BJ (cell line): ENCODE measurements around the gene SLC25A26. TPM values are rescaled to one million over a fixed set of nuclear protein-coding genes. Genes with fewer than 3 reads are reported as not detected.
A peak's percentile ranks its signal among the peaks of the same experiment; 100 is the strongest.

Experiments used
- CTCF ChIA-PET: fragments of 350-600 bp; formaldehyde crosslinking; extraction: SDS; loops from one replicate; lab custom pipeline; 2021; ENCODE audit warnings: antibody characterized with exemption, inconsistent platforms; lab: Yijun Ruan, JAX
- POLR2A ChIA-PET: fragments of 300-600 bp; sonication (Branson Sonifier 250); formaldehyde crosslinking; extraction: SDS; loops from one replicate; lab custom pipeline; 2021; ENCODE audit warnings: antibody characterized with exemption; lab: Charles Lee
- DNase-seq: peaks from one replicate; pipeline ENCODE4 v3.0.0-alpha.2; 2011; ENCODE audit warnings: low read depth
- H3K27me3 ChIP-seq: 2 replicates; pipeline ENCODE4 v1.6.0; 2011; ENCODE audit warnings: low read length; ENCODE audit not compliant: control insufficient read depth, insufficient read depth
- H3K36me3 ChIP-seq: 2 replicates; pipeline ENCODE4 v1.5.1; 2011; ENCODE audit warnings: low read length; ENCODE audit not compliant: control insufficient read depth, insufficient read depth
- H3K4me3 ChIP-seq: 2 replicates; pipeline ENCODE4 v1.5.1; 2011; ENCODE audit warnings: low read depth, mild to moderate bottlenecking, control low read depth, low read length
- polyA plus RNA-seq: library from polyadenylated mRNA; depleted of rRNA; stranded (reverse); fragments of >200 nt; gene quantifications from 2 replicates; pipeline ENCODE4 v1.2.3, GENCODE V29; 2011
- TF ChIP-seq, protein P1 (sequence below): IDR thresholded peaks from 2 replicates; pipeline ENCODE4 v1.5.1; 2011; ENCODE audit warnings: low read depth, mild to moderate bottlenecking, control low read depth, inconsistent platforms, low read length, moderate library complexity; ENCODE audit not compliant: insufficient read depth

Gene SLC25A26
- polyA plus RNA-seq, 1 experiment = 29.5 TPM

DNA sequence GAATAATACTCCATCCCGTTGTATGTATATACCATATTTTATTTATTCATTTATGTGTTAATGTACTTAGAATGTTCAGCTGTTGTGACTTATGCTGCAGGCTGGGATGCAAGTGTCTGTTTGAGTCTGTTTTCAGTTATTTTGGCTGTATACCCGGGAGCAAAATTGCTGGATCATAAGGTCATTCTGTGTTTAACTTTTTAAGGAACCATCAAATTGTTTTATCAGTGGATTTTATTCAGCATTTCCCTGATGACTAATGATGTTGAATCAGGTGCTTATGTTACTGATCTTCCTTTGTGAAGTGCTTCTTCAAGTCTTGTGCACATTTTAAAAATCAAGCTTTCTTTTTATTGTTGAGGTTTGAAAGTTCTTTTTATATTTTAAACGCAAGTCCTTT, 118.1 kb downstream of the SLC25A26 start:
- Histone ChIP-seq H3K4me3 (no peak overlapping the region), H3K36me3 (no peaks in the 10 kb centered on the region), H3K27me3 (no peaks in the 10 kb centered on the region)
- ChIA-PET CTCF (no interaction called here), POLR2A (no interaction called here)
- DNase-seq = peak; percentile 75
- TF ChIP-seq, protein P1, sequence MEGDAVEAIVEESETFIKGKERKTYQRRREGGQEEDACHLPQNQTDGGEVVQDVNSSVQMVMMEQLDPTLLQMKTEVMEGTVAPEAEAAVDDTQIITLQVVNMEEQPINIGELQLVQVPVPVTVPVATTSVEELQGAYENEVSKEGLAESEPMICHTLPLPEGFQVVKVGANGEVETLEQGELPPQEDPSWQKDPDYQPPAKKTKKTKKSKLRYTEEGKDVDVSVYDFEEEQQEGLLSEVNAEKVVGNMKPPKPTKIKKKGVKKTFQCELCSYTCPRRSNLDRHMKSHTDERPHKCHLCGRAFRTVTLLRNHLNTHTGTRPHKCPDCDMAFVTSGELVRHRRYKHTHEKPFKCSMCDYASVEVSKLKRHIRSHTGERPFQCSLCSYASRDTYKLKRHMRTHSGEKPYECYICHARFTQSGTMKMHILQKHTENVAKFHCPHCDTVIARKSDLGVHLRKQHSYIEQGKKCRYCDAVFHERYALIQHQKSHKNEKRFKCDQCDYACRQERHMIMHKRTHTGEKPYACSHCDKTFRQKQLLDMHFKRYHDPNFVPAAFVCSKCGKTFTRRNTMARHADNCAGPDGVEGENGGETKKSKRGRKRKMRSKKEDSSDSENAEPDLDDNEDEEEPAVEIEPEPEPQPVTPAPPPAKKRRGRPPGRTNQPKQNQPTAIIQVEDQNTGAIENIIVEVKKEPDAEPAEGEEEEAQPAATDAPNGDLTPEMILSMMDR = no peak

DNA sequence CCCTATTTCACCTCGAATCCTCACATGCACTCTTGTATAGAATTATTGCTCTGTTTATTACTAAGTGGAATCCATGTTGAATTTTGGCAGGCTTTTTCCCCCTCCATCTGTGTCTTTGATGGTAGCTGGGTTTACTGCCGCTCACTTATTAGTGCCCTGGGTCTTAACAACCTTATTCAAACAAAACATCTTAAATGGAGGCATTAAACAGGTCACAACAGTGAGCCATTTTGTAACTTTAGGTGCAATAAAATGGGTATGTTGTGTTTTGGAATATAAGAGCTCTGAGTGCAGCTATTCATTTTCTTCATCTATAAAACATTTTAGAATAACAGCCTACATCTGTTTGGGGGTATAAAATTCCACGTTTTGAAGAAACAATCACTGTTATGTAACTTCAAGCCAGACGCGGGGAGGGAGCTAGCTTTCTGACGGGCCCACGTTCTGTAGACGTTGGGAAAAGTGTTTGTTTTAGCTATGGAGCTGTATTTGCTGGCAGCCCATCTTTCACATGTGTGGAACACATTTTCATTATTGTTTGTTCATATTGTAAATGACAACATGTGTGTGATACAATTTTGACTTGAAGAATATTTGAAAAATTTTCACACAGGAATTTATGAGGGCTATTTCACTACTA, 122.0 kb downstream of the SLC25A26 start:
- POLR2A ChIA-PET = interaction anchor here (0.7 kb wide), 1 partner anchor 19 kb away, joined by 3 read pairs; no protein-coding TSS in a partner anchor
- CTCF ChIA-PET = interaction anchor here (1.6 kb wide), 1 partner anchor 64 kb away, joined by 5 read pairs; no protein-coding TSS in a partner anchor
- H3K4me3 ChIP-seq = no peak overlapping the region
- DNase-seq = peak; percentile 59
- H3K27me3 ChIP-seq = no peaks in the 10 kb centered on the region
- no peaks in the 10 kb centered on the region for H3K36me3 ChIP-seq
- TF ChIP-seq, protein P1 = no peak

DNA sequence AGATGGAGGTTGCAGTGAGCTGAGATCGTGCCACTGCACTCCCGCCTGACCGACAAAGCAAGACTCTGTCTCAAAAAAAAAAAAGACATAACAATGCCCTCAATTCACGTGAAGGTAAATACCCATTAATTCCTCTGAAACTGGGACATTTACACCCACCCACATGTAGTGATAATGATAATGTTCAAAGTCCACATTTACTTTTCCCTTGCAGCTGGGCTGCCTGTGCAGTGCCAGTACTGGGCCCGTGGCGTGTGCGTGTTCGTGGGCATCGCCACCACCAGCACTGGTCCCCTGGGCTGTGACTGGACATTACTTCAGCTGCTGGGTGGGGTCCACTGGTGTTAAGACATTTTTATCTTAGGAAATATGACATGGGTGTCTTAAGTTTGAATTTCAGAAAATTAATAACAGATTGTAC, 123.6 kb downstream of the SLC25A26 start:
- CTCF ChIA-PET = interaction anchor here (1.1 to 1.6 kb wide), 2 partner anchors 9 to 63 kb away, joined by 3 to 5 read pairs; no protein-coding TSS in a partner anchor
- DNase-seq = no peak

DNA sequence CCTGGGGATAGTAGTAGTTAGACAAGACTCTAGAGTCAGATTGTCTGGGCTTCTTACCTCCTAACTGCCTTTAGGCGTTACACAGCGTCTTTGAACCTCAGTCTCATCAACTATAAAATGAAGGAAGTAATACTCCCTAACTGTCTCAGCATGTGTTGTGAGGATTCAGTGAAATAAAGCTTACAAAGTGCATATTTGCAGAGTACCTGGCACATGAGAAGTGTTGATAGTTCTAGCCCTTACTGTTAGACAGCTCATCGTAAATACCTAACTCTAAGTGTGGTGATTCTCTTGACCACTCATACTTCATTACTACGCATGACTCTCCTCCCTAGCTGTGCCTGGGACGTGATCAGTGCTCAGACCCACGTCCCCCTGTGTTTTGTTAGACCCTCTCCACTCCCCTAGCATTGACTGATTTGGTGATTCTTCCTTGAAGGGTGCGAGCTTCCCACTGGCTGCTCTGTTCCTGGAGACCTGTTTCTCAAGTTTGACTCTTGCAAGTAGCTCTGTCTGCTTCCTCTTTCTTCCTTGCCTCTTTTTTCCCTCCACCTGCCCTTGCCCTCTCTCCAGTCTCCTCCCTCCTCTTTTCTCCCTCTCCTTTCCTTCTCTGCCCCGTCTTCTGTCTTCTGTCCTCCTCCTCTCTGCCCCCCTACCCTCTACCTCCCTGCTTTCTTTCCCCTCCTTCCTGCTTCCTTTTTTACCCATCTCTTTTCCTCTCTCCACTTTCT, 124.2 kb downstream of the SLC25A26 start:
- CTCF ChIA-PET = interaction anchor here (1.1 kb wide), 1 partner anchor 9 kb away, joined by 3 read pairs; no protein-coding TSS in a partner anchor
- Histone ChIP-seq H3K4me3 (no peak overlapping the region), H3K27me3 (no peaks in the 10 kb centered on the region), H3K36me3 (no peaks in the 10 kb centered on the region)
- TF ChIP-seq, protein P1 = no peak
- POLR2A ChIA-PET = no interaction called here
- no peak for DNase-seq

More for the DNA sequence above, 123.6 kb downstream of the SLC25A26 start:
- POLR2A ChIA-PET = no interaction called here
- TF ChIP-seq, protein P1 = no peak
- Histone ChIP-seq H3K36me3 (no peaks in the 10 kb centered on the region), H3K27me3 (no peaks in the 10 kb centered on the region), H3K4me3 (no peak overlapping the region)

DNA sequence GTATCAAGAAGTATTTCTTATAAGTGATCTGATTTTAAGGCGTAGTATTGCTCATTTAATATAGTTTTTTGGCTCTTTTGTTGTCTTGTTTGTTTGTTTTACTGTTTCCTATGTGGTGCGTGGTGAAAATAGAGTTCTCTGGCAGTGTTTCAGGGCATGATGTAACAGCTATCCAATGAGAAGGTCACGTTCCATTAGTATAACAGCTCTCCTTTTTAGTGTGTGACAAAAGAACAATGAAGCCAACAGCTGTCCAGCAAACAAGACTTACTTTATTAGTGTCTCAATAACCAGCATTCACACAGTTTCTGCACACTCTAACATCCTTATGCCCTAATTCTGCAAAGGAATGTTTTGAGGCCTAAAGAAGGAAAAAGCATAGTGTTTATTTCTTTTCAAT, 127.9 kb downstream of the SLC25A26 start:
- no peak overlapping the region for H3K4me3 ChIP-seq
- POLR2A ChIA-PET = no interaction called here
- TF ChIP-seq, protein P1 = no peak
- CTCF ChIA-PET = interaction anchor here (0.7 kb wide), 1 partner anchor 19 kb away, joined by 3 read pairs; no protein-coding TSS in a partner anchor
- DNase-seq = no peak
- no peaks in the 10 kb centered on the region for H3K36me3 ChIP-seq
- H3K27me3 ChIP-seq = no peaks in the 10 kb centered on the region
